ENCODE results near the gene EFNA3.

GRCh38 chr1:155136748-155137147, 58.1 kb downstream of the EFNA3 start:
- TF ChIP-seq CTCF (conservative IDR thresholded peaks at IDR 0.05; ENCODE audit: low read depth, low read length): no peak
- no peak for TF ChIP-seq POLR2A (IDR thresholded peaks at IDR 0.05; ENCODE audit: low read depth, low read length)
- TF ChIP-seq RAD21 (IDR thresholded peaks at IDR 0.05; ENCODE audit: low read length): no peak
- no peak for TF ChIP-seq CEBPB (IDR thresholded peaks at IDR 0.05; ENCODE audit: low read depth, low read length)
- TF ChIP-seq SMC3 (IDR thresholded peaks at IDR 0.05; ENCODE audit: low read depth, low read length): no peak
- no peak for TF ChIP-seq RCOR1 (IDR thresholded peaks at IDR 0.05; ENCODE audit: insufficient replicate concordance, low read length)
- no peak for TF ChIP-seq BHLHE40 (IDR thresholded peaks at IDR 0.05; ENCODE audit: low read depth, low read length)
- no peak for TF ChIP-seq MAFK (IDR thresholded peaks at IDR 0.05; ENCODE audit: low read depth, low read length)
- no peak for TF ChIP-seq MAZ (IDR thresholded peaks at IDR 0.05; ENCODE audit: borderline replicate concordance, low read depth, low read length)
- no peak for TF ChIP-seq FOS (IDR thresholded peaks at IDR 0.05; ENCODE audit: low read depth, low read length)
- no peak for TF ChIP-seq RFX5 (IDR thresholded peaks at IDR 0.05; ENCODE audit: low read depth, low read length)
- TF ChIP-seq NFE2L2 (IDR thresholded peaks at IDR 0.05; ENCODE audit: low read depth, low read length): no peak
- no peak for TF ChIP-seq ELK1 (IDR thresholded peaks at IDR 0.05; ENCODE audit: borderline replicate concordance, low read depth, low read length)
